ENCODE data around the gene NLRP10. TPM values are rescaled to one million over a fixed set of nuclear protein-coding genes. Genes with fewer than 3 reads are reported as not detected.
"Not testable (repeated sequence)": the region's sequence is repeated elsewhere in the genome, so short reads cannot be mapped to it uniquely, and the experiment has no call there.

Gene NLRP10
- total RNA-seq, 1 experiment from 2014 or later = 0.96 TPM

DNA sequence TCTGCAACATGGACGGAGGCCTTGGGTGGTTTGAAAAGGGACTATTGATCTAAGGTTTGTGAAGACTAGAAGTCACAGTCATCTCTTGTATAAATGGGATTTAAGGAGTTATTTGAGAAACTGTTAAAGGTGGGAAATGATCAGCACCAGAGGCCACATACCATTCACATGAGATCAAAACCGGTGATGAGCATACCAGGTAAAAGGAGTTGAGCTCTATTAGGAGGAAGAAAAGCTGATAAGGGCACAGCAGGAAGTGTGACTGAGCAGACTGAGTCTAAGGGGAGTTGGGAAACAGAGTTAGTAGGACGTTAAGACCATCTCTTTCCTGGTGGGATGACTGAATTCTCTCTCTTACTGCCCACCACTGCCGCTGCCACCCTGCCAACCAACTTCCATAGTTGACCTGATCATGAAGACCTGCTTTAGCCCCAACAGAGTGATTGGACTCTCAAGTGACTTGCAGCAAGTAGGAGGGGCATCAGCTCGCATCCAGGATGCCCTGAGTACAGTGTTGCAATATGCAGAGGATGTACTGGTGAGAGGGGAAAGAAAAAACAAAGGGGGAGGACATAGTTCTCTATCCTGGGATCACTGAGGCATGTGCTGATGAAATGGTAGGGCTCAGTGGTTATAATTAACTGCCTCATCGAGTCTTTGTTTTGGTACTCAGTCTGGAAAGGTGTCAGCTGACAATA lies 29.5 kb upstream of the NLRP10 start:
- BruUV-seq (replicated peaks) = no TSS peak
- Histone ChIP-seq H3K4me1 (replicated peaks; ENCODE audit: insufficient read depth) (no peaks in the 10 kb centered on the region), H3K27ac (no peak overlapping the region), H3F3A (ENCODE audit: insufficient read depth, low read depth) (peaks cover 5% of the 10 kb centered on the region; the same call in 1 of the 2 replicates), H3K79me2 (ENCODE audit: low read depth) (peaks cover 4% of the 10 kb centered on the region), H3K4me3 (no peak overlapping the region), H3K9me3 (ENCODE audit: insufficient read depth, low read depth) (no peaks in the 10 kb centered on the region), H4K20me1 (ENCODE audit: insufficient read depth) (no peaks in the 10 kb centered on the region), H3K27me3 (ENCODE audit: insufficient read depth, low read depth) (no peaks in the 10 kb centered on the region), H3K9me2 (ENCODE audit: insufficient read depth) (no peaks in the 10 kb centered on the region), H2AFZ (no peak overlapping the region), H3K36me3 (ENCODE audit: low read depth) (peaks cover 21% of the 10 kb centered on the region; the same call in 1 of the 2 replicates), H3K4me2 (no peak overlapping the region)
- intact Hi-C loops (cut with micrococcal nuclease; ENCODE audit: unreplicated experiment) = no loop called here
- ChIA-PET POLR2A (ENCODE audit: unreplicated experiment) (no interaction called here), CTCF (no interaction called here)
- no peak for DNase-seq
- TF ChIP-seq EZH2 (IDR thresholded peaks at IDR 0.05; ENCODE audit: low read depth) = no peak
- TF ChIP-seq, protein P1, sequence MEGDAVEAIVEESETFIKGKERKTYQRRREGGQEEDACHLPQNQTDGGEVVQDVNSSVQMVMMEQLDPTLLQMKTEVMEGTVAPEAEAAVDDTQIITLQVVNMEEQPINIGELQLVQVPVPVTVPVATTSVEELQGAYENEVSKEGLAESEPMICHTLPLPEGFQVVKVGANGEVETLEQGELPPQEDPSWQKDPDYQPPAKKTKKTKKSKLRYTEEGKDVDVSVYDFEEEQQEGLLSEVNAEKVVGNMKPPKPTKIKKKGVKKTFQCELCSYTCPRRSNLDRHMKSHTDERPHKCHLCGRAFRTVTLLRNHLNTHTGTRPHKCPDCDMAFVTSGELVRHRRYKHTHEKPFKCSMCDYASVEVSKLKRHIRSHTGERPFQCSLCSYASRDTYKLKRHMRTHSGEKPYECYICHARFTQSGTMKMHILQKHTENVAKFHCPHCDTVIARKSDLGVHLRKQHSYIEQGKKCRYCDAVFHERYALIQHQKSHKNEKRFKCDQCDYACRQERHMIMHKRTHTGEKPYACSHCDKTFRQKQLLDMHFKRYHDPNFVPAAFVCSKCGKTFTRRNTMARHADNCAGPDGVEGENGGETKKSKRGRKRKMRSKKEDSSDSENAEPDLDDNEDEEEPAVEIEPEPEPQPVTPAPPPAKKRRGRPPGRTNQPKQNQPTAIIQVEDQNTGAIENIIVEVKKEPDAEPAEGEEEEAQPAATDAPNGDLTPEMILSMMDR (conservative IDR thresholded peaks at IDR 0.05) = no peak

DNA sequence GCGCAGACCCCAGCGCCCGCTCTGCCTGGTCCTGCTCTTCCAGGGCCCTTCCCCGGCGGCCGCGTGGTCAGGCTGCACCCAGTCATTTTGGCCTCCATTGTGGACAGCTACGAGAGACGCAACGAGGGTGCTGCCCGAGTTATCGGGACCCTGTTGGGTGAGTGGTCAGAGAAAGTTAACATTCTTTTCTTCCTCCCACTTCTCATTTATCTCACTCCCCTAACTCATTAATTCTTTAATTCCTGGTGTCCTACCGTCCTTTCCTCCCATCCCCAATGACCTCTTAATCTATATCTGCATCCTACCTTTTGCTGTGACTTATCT lies 22.3 kb upstream of the NLRP10 start:
- not testable (repeated sequence) for H3K27ac ChIP-seq; H3K27me3 ChIP-seq (ENCODE audit: insufficient read depth, low read depth); H4K20me1 ChIP-seq (ENCODE audit: insufficient read depth); BruUV-seq (replicated peaks); DNase-seq; H3K9me3 ChIP-seq (ENCODE audit: insufficient read depth, low read depth); H3K9me2 ChIP-seq (ENCODE audit: insufficient read depth); H3F3A ChIP-seq (ENCODE audit: insufficient read depth, low read depth)
- Histone ChIP-seq H2AFZ (peak overlapping the region; percentile 66), H3K4me2 (peak overlapping the region; percentile 98), H3K79me2 (ENCODE audit: low read depth) (peaks cover 30% of the 10 kb centered on the region), H3K36me3 (ENCODE audit: low read depth) (peaks cover 11% of the 10 kb centered on the region; the same call in 1 of the 2 replicates), H3K4me1 (replicated peaks; ENCODE audit: insufficient read depth) (peaks cover 23% of the 10 kb centered on the region), H3K4me3 (peak overlapping the region; percentile 91)
- ChIA-PET CTCF (interaction anchor here (0.5 to 1.4 kb wide), 5 partner anchors 10 to 95 kb away, joined by 4 to 25 read pairs (median 9); no protein-coding TSS in a partner anchor), POLR2A (ENCODE audit: unreplicated experiment) (interaction anchor here (0.6 to 1.4 kb wide), 7 partner anchors 77 to 707 kb away, joined by 3 to 12 read pairs (median 5); no protein-coding TSS in a partner anchor)
- intact Hi-C loops (cut with micrococcal nuclease; ENCODE audit: unreplicated experiment) = loop anchor here (1.0 kb wide), 2 partner anchors 81 to 95 kb away; no protein-coding TSS in a partner anchor

DNA sequence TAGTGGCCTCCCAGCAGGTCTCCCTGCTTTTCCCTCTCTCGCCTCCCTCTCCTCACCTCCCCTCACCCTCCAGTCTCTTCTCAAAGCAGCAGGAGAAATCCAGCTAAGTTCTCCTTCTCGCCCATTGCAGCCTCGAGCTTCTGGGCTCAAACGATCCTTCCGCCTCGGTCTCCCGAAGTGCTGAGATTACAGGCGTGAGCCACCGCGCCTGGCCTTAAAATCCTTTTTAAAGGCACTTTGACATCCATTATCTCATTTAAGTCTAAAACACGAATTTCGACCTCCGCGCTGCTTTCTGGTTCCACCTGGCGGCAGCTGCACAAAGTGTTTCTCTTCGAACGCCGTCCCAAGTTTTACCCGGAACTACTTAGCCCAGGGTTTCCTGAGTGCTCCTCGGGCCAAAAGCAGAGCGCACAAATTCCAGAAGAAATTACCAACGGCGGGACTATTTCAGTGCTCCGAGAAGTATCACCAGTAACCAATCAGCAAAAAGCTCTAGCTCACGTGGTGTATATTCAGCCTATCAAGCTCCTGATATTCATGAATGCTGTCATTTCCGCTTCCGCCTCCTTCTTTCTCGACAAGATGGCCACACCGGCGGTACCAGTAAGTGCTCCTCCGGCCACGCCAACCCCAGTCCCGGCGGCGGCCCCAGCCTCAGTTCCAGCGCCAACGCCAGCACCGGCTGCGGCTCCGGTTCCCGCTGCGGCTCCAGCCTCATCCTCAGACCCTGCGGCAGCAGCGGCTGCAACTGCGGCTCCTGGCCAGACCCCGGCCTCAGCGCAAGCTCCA lies 21.7 kb upstream of the NLRP10 start, which contains the start of gene EIF3F:
Gene EIF3F (plus strand): TSS at position 570 of the 792 bp plus-strand sequence. CDS start 16 bp downstream, at position 586.
- peak; percentile 84 to 97 for DNase-seq
- H3K27ac ChIP-seq = peak within 1 kb of the TSS; percentile 33; the same call in 1 of the 2 replicates
- peaks cover 30% of the 10 kb centered on the region for H3K79me2 ChIP-seq (ENCODE audit: low read depth)
- H3K27me3 ChIP-seq (ENCODE audit: insufficient read depth, low read depth) = no peaks in the 10 kb centered on the region
- CTCF ChIA-PET = interaction anchor here (0.5 to 1.4 kb wide), 6 partner anchors 9 to 94 kb away, joined by 3 to 25 read pairs (median 8); no protein-coding TSS in a partner anchor
- intact Hi-C loops (cut with micrococcal nuclease; ENCODE audit: unreplicated experiment) = loop anchor here (1.0 kb wide), 2 partner anchors 81 to 95 kb away; no protein-coding TSS in a partner anchor
- POLR2A ChIA-PET (ENCODE audit: unreplicated experiment) = interaction anchor here (0.6 to 1.4 kb wide), 9 partner anchors 76 to 932 kb away, joined by 3 to 12 read pairs (median 5); no protein-coding TSS in a partner anchor
- H3K9me2 ChIP-seq (ENCODE audit: insufficient read depth) = no peaks in the 10 kb centered on the region
- TF ChIP-seq EZH2 (IDR thresholded peaks at IDR 0.05; ENCODE audit: low read depth) = no peak
- TF ChIP-seq, protein P1 (conservative IDR thresholded peaks at IDR 0.05) = peak; percentile 80
- H3K4me2 ChIP-seq = peak within 1 kb of the TSS; percentile 98
- H4K20me1 ChIP-seq (ENCODE audit: insufficient read depth) = no peaks in the 10 kb centered on the region
- H3K4me1 ChIP-seq (replicated peaks; ENCODE audit: insufficient read depth) = peaks cover 23% of the 10 kb centered on the region
- no peaks in the 10 kb centered on the region for H3F3A ChIP-seq (ENCODE audit: insufficient read depth, low read depth)
- H3K4me3 ChIP-seq = peak within 1 kb of the TSS; percentile 91
- H3K36me3 ChIP-seq (ENCODE audit: low read depth) = peaks cover 11% of the 10 kb centered on the region; the same call in 1 of the 2 replicates
- no peaks in the 10 kb centered on the region for H3K9me3 ChIP-seq (ENCODE audit: insufficient read depth, low read depth)
- peak within 1 kb of the TSS; percentile 82 for H2AFZ ChIP-seq
- BruUV-seq (replicated peaks) = no TSS peak

Data from PC-9 (cell line).